SH-SY5Y (cell line): ENCODE data around the gene ADAM19.

Experiments used
- GATA2 ChIP-seq: IDR thresholded peaks from 2 replicates; pipeline ENCODE4 v1.6.1; 2011; ENCODE audit warnings: mild to moderate bottlenecking, low read depth, low read length
- GATA3 ChIP-seq: IDR thresholded peaks from 2 replicates; pipeline ENCODE4 v1.6.1; 2011; ENCODE audit warnings: low read depth, mild to moderate bottlenecking, low read length, moderate library complexity

GRCh38 chr5:157516006-157516405, 59.6 kb downstream of the ADAM19 start:
- TF ChIP-seq GATA2, result no peak
- no peak for TF ChIP-seq GATA3
